Cardiac fibroblast (primary cell): Measurements from ENCODE around the gene OR4F15.
"Not testable (repeated sequence)": the region's sequence is repeated elsewhere in the genome, so short reads cannot be mapped to it uniquely, and the experiment has no call there.

ENCODE experiments used
- DNase-seq, 2 donors: peaks; one replicate each; pipeline versions ENCODE4 v3.0.0 to v3.0.0-alpha.2; 2010; ENCODE audit warnings: low read depth in 2 of 2
- H3K4me3 ChIP-seq, 2 donors: replicated peaks in 1 of 2; 1 replicate in 1 of 2; 2 replicates in 1 of 2; pipeline ENCODE4 v1.5.1; 2011; ENCODE audit warnings: low read depth in 2 of 2, low read length in 2 of 2, mild to moderate bottlenecking in 2 of 2, moderate library complexity in 1 of 2
- CTCF ChIP-seq: IDR thresholded peaks from one replicate; pipeline ENCODE4 v1.5.1; 2011; ENCODE audit warnings: low read depth, mild to moderate bottlenecking, low read length, inconsistent platforms

Gene OR4F15

GRCh38 chr15:101811902-101812301 lies at the start of gene OR4F15:
TSS of gene OR4F15 (plus strand) at chr15:101812202. CDS start at chr15:101818187, 5,985 bp downstream.
- H3K4me3 ChIP-seq = no peak within 1 kb of the TSS
- no peak for DNase-seq
- TF ChIP-seq CTCF = no peak

DNA sequence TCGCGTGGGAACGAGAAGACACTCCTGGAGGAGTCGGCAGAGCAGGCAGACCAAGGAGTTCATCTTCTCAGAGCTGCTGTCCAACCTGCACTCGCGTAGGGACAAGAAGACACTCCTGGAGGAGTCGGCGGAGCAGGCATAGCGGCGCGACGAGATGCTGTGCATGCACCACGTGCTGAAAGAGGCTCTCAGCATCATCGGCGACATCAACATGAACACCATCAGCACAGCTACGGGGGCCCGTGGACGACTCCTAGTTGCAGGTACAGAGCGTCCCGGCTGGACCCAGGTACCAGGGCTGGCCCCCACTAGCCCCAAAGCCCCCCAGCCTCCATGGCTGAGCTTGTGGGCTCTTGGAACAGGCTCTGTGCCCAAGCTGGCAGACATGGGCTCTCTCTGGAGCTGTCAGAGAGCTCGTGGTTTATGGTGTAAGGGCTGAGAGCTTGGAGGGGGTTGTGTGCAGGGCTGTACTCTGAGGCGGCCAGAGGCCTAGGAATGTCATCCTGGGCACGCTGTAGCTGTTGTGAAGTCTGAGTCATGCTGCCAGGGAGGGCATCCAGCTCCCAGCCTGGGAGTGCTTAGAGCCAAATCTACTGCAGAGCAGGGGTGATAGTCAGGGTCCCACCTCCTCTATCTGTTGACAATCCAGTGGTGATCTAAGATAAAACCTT lies 47.2 kb upstream of the OR4F15 start:
- peak in 1 of 2 donors; percentile 3 for DNase-seq

DNA sequence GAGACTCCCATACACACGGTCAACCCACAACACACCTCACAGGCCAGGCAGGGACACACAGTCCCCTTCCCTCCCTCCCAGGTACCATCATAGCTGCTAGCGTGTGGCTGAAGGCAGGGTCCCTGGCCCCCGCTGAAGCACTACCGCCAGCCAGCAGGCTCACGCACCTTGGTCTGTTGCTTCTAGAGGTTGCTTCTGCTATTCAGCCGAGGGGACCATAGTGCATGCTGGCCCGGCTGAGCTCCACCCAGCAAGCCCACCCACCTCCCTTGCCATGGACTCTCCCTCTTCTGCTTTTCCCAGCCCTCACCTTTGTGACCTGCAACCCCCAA lies 46.7 kb upstream of the OR4F15 start:
- H3K4me3 ChIP-seq, DNase-seq: not testable (repeated sequence)

More for the DNA sequence above, 47.2 kb upstream of the OR4F15 start:
- not testable (repeated sequence) for H3K4me3 ChIP-seq

- no peak for TF ChIP-seq CTCF
- DNase-seq = no peak
- no peak overlapping the region for H3K4me3 ChIP-seq
Measured at GRCh38 chr15:101765772-101766456, 46.1 kb upstream of the OR4F15 start.

DNA sequence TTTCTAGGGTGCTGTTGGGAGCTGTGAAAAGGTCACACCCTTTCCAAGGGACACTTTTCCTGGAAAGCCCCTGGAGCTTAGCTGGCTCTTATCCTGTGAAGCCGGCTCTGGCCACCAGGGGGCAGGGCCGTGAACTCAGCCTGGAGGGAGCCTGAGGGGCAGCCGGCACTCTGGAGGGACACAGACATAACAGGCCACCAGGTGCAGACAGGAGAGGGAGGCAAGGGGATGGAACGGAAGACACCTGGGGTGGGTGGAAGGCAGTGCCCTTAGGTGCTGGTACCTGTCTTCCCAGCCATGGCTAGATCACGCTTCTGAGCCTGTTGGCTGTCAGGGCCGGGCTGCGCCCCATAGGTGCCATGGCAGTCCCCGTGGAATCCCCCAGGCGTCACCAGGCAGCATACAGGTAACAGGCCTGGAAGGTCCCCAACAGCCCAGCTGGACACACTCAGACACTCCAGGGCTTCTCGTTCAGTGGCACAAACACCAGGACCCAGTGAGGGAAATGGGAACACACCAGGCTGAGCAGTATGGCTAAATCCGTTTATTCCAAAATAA lies 44.8 kb upstream of the OR4F15 start:
- not testable (repeated sequence) for DNase-seq, H3K4me3 ChIP-seq

GRCh38 chr15:101772921-101773320 lies 39.1 kb upstream of the OR4F15 start:
- TF ChIP-seq CTCF = no peak
- no peak for DNase-seq
- no peak overlapping the region for H3K4me3 ChIP-seq

- no peak for DNase-seq
- peak; percentile 26 for TF ChIP-seq CTCF
- no peak overlapping the region for H3K4me3 ChIP-seq
Measured at GRCh38 chr15:101773496-101774100, 38.4 kb upstream of the OR4F15 start.

GRCh38 chr15:101775136-101775535 lies 36.9 kb upstream of the OR4F15 start:
- TF ChIP-seq CTCF = no peak
- H3K4me3 ChIP-seq = no peak overlapping the region
- no peak for DNase-seq

DNA sequence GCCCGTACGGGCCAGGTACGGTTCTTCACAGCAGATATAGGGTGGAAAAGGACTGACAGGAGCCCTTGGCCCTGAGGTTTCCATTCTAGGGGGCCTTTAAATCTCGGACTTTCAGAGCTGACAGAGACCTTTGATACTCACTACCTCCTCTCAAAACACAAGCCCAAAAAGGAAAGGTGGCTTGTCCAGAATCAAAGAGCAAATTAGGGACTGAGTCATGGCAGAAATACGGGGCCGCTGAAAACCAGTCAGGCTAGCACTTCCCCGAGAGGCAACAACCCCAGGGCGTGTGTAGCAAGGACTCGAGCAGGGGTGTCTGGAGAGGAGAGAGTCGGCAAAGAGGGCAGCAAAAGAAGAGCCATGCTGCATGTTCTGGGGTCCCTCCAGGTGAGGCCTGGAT lies 33.4 kb upstream of the OR4F15 start:
- DNase-seq, H3K4me3 ChIP-seq: not testable (repeated sequence)

DNA sequence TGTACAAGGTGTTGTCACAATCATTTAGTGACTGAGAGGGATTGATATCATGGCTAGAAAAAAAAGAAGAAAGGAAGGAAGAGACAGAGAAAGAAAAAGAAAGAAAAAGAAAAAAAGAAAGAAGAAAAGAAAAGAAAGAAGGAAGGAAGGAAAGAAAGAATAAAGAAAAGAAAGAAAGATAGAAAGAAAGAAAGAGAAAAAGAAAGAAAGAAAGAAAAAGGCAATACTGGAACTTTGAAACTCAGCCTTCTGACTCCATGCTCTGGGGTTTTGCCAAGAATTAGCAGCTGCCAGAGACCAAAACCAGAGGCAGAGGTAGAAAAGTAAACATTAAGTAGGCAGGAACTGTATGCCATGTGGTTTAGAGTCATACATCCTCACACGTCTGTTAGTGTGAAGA lies 31.8 kb upstream of the OR4F15 start:
- not testable (repeated sequence) for H3K4me3 ChIP-seq
- DNase-seq = peak; percentile 10 to 25
